KG1 (cell line): ENCODE data around the gene MAGEB1.

ENCODE experiments used
- DNase-seq: peaks from one replicate; lab custom pipeline; 2025; lab: John Stamatoyannopoulos, UW

Gene MAGEB1

GRCh38 chrX:30246769-30247489, at the start of gene MAGEB1:
Gene MAGEB1 (plus strand): TSS chrX:30247146. CDS start chrX:30250494, 3,348 bp downstream.
- no peak for DNase-seq

DNA sequence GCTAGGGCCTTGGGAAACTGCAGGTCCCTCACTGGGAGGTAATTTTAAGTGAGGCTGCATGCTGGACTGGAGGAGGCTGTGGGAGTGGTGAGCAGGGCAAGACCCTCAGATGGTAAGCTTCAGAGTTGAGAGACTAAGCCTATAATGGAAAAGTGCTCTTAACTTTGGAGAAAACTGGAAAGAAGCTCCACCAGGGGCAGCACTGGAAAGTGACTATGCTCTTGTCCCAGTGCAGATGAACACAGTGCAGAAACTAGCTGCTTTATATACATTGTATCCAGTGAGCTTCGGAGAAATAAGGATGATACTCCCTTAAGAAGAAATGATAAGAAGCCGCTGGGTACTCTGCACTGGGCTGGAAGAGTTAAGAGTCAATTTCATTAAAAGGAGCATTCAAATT, 34.8 kb upstream of the MAGEB1 start:
- no peak for DNase-seq

GRCh38 chrX:30215357-30215843, 31.5 kb upstream of the MAGEB1 start, which contains the start of gene MAGEB2:
Gene MAGEB2 (plus strand): TSS chrX:30215563. CDS start chrX:30218581, 3,018 bp downstream.
- DNase-seq: no peak

GRCh38 chrX:30217465-30217864, 29.5 kb upstream of the MAGEB1 start:
- no peak for DNase-seq

DNA sequence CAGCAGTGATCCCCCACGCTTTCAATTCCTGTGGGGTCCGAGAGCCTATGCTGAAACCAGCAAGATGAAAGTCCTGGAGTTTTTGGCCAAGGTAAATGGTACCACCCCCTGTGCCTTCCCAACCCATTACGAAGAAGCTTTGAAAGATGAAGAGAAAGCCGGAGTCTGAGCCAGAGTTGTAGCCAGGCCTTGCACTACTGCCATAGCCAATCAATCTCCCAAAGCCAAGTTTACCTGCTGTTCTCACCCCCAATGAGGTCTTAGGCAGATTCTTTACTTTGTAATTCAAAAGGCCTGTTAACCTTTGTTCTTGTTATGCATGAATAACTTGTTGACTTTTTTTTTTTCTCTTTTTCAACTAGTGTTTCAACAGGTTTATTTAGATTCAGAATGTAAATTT, 27.6 kb upstream of the MAGEB1 start:
- DNase-seq: no peak

- no peak for DNase-seq
Observed at GRCh38 chrX:30220661-30221060, 26.3 kb upstream of the MAGEB1 start.

GRCh38 chrX:30224536-30224935, 22.4 kb upstream of the MAGEB1 start:
- no peak for DNase-seq

DNA sequence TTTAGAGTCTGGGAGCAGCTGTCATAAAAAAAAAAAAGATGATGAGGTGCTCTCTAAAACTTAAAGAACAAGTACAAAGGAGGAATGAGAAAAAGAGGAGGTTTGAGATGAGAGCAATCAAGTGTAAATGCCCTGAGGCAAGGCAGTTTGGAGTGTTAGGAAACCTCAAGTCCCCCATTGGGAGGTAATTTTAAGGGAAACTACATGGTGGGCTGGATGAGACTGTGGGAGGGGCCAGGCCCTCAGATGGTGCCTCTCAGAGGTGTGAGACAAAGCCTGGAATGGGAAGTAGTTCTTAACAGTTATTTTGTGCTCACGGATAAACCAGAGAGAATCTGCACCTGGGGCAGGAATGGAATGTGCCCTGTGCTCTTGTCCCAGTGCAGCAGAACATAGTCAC, 18.4 kb upstream of the MAGEB1 start:
- DNase-seq: no peak

DNA sequence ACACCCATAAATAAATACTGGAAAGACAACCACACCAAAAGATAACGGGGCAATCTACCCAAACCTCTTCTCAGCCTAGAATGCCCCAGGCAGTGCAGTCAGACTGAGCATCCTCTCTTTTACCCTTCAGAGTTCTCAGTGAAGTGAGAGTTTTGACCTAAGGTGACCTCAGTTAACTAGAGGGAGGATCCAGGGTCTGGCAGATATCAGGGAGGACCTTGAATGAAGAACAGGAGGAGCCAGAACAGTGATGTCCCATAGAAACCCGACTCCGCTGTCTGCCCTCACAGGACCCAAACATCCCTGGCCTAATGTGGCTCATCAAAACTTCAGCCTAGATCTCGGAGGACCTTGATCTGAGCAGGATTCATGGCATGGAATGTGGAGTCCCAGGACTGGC, 16.6 kb upstream of the MAGEB1 start, which contains the start of gene MAGEB3:
Gene MAGEB3, plus strand, starts transcription at position 263 of the 400 bp plus-strand sequence. CDS start 5,268 bp downstream, outside the sequence.
- DNase-seq: no peak

- DNase-seq: no peak
Observed at GRCh38 chrX:30241724-30242415, 5.1 kb upstream of the MAGEB1 start, which contains the start of gene MAGEB4. Gene MAGEB4 (plus strand): TSS chrX:30242000. CDS start chrX:30242136, 136 bp downstream.

- DNase-seq: no peak
Observed at GRCh38 chrX:30248854-30249253, 1.9 kb downstream of the MAGEB1 start.

- DNase-seq: no peak
Observed at GRCh38 chrX:30253257-30253656, 6.3 kb downstream of the MAGEB1 start.

DNA sequence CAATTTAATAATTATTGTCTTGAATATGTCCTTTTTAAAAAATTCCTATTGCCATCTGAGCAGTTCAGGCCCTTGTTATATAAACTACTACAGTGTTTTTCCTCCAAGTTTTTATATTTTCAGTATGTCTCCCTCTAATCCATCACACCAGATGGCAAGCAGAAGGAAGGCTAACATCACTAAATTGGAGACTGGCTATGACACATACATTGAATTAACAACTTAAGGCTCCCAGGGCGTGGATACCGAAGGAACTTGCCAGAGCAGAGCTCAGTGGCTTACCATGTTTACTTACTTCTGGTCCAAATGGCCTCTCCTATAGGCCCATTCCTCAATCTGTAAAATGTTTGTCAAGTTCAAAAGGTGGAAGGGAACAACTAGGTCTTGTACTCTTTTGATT, 13.0 kb downstream of the MAGEB1 start:
- no peak for DNase-seq

- DNase-seq: no peak
Observed at GRCh38 chrX:30261012-30261411, 14.1 kb downstream of the MAGEB1 start.

GRCh38 chrX:30262763-30263162, 15.8 kb downstream of the MAGEB1 start:
- DNase-seq: no peak

- no peak for DNase-seq
Observed at GRCh38 chrX:30270639-30271038, 23.7 kb downstream of the MAGEB1 start.

- DNase-seq: no peak
Observed at GRCh38 chrX:30275498-30275897, 28.6 kb downstream of the MAGEB1 start.

DNA sequence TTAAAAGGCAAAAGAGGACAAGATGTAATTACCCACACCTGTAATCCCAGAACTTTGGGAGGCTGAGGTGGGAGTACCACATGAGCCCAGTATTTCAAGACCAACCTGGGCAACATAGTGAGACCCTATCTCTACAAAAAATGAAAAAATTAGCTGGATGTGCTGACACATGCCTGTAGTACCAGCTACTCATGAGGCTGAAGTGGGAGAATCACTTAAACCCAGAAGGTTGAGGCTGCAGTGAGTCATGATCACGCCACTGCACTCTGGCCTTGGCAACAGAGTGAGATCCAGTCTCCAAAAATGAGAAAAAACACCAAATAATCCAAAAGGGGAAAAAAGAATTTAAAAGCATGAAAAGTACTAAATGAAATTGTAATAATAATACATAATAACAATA, 31.4 kb downstream of the MAGEB1 start:
- DNase-seq: no peak

DNA sequence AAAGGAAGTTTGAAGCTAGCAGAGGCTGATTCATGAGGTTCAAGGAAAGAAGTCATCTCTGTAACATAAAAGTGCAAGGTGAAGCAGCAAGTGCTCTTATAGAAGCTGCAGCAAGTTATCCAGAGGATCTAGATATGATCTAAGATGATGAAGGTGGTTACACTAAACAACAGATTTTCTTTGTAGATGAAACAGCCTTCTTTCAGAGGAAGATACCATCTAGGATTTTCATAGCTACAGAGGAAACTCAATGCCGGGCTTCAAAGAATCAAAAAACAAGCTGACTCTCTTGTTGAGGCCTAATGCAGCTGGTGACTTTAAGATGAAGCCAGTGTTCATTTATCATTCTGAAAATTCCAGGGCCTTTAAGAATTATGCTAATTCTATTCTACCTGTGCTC, 33.5 kb downstream of the MAGEB1 start:
- DNase-seq: no peak

- no peak for DNase-seq
Observed at GRCh38 chrX:30282527-30282926, 35.6 kb downstream of the MAGEB1 start.

DNA sequence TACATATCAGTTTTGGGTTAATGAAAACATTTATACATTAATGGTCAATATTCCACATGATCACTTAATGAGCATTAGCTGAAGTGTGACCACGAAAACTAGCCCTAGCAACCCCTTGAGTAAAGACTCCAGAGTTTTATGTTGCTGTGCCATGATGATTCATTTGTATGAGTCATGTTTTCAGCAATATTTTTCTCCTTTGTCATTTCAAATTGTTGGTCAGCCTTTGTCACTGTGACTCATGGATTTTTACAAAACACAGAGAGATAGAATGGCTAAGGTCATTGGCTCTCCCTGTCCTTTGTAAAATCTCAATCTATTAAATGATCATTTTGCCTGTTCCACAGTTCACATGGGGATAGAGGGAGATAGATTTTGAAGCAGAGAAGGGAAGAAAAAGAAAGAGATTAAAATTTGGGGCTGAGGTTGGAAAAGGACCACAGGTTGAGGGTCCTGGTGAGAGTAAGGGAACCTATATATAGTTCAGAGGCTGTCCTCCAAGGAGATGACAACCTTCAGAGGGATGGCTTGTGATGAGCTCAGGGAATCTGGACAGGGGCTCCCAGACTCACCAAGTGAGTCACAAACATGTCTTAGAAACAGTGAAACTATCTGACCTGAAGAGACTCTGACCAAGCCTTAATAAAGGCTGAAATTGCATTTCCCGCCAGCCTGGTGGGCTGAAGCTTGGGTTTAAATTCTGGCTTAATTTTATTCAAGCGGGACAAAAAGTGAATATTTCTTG, 36.7 kb downstream of the MAGEB1 start:
- no peak for DNase-seq
